ENCODE results near the gene SERPINC1.

- no peak for TF ChIP-seq POLR2A (IDR thresholded peaks at IDR 0.05)
- no peak for TF ChIP-seq CTCF (IDR thresholded peaks at IDR 0.05)
Observed at GRCh38 chr1:173871091-173871490, 46.0 kb downstream of the SERPINC1 start.
